ENCODE measurements around the gene FHOD3. TPM values are rescaled to one million over a fixed set of nuclear protein-coding genes. Genes with fewer than 3 reads are reported as not detected.

FHOD3 gene
- total and polyA plus RNA-seq, 4 donors, result 0.57 to 1.3 (median 1.2) TPM; not detected in 1

- Histone ChIP-seq H3K4me1 (ENCODE audit: control insufficient read depth in 4 of 4, insufficient read depth in 4 of 4, low read length in 3 of 4) (no peaks in the 10 kb centered on the region), H3K4me3 (ENCODE audit: low read depth in 1 of 3, low read length in 3 of 3) (no peak overlapping the region), H3K36me3 (ENCODE audit: control insufficient read depth in 4 of 4, insufficient read depth in 3 of 4, low read depth in 1 of 4, low read length in 3 of 4) (no peaks in the 10 kb centered on the region), H3K9me3 (ENCODE audit: control insufficient read depth in 4 of 4, low read length in 3 of 4) (no peaks in the 10 kb centered on the region), H3K27ac (ENCODE audit: low read depth in 1 of 2, low read length in 2 of 2) (no peak overlapping the region), H3K27me3 (ENCODE audit: control insufficient read depth in 4 of 4, insufficient read depth in 4 of 4, low read length in 3 of 4) (peaks cover 0 to 3% (median 1%) of the 10 kb centered on the region in 4 donors), H3K9ac (ENCODE audit: low read depth in 1 of 2, low read length in 2 of 2) (no peak overlapping the region)
- no peak for DNase-seq (ENCODE audit: low spot score)
- WGBS, result 79% methylated on average over 3 of the region's 3 CpGs
- no peak for TF ChIP-seq SP1 (IDR thresholded peaks at IDR 0.05)
- no peak for TF ChIP-seq JUND (IDR thresholded peaks at IDR 0.05)
- no peak for TF ChIP-seq YY1 (IDR thresholded peaks at IDR 0.05)
- no peak for TF ChIP-seq HNF4G (IDR thresholded peaks at IDR 0.05)
- no peak for TF ChIP-seq NR2F2 (IDR thresholded peaks at IDR 0.05)
- TF ChIP-seq FOXA2 (IDR thresholded peaks at IDR 0.05), result no peak
- TF ChIP-seq, protein P1, sequence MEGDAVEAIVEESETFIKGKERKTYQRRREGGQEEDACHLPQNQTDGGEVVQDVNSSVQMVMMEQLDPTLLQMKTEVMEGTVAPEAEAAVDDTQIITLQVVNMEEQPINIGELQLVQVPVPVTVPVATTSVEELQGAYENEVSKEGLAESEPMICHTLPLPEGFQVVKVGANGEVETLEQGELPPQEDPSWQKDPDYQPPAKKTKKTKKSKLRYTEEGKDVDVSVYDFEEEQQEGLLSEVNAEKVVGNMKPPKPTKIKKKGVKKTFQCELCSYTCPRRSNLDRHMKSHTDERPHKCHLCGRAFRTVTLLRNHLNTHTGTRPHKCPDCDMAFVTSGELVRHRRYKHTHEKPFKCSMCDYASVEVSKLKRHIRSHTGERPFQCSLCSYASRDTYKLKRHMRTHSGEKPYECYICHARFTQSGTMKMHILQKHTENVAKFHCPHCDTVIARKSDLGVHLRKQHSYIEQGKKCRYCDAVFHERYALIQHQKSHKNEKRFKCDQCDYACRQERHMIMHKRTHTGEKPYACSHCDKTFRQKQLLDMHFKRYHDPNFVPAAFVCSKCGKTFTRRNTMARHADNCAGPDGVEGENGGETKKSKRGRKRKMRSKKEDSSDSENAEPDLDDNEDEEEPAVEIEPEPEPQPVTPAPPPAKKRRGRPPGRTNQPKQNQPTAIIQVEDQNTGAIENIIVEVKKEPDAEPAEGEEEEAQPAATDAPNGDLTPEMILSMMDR (IDR thresholded peaks at IDR 0.05; ENCODE audit: low read depth, low read length, missing input control), result no peak
Observed at GRCh38 chr18:36649205-36649604, 351.7 kb downstream of the FHOD3 start.

GRCh38 chr18:36650266-36650665, 352.8 kb downstream of the FHOD3 start:
- Histone ChIP-seq H3K27ac (ENCODE audit: low read depth in 1 of 2, low read length in 2 of 2) (no peak overlapping the region), H3K36me3 (ENCODE audit: control insufficient read depth in 4 of 4, insufficient read depth in 3 of 4, low read depth in 1 of 4, low read length in 3 of 4) (no peaks in the 10 kb centered on the region), H3K4me1 (ENCODE audit: control insufficient read depth in 4 of 4, insufficient read depth in 4 of 4, low read length in 3 of 4) (no peaks in the 10 kb centered on the region), H3K27me3 (ENCODE audit: control insufficient read depth in 4 of 4, insufficient read depth in 4 of 4, low read length in 3 of 4) (peaks cover 0 to 3% (median 1%) of the 10 kb centered on the region in 4 donors), H3K9ac (ENCODE audit: low read depth in 1 of 2, low read length in 2 of 2) (no peak overlapping the region), H3K9me3 (ENCODE audit: control insufficient read depth in 4 of 4, low read length in 3 of 4) (no peaks in the 10 kb centered on the region), H3K4me3 (ENCODE audit: low read depth in 1 of 3, low read length in 3 of 3) (no peak overlapping the region)
- no peak for DNase-seq (ENCODE audit: low spot score)
- no peak for TF ChIP-seq MAX (IDR thresholded peaks at IDR 0.05)
- TF ChIP-seq HNF4G (IDR thresholded peaks at IDR 0.05), result no peak
- no peak for TF ChIP-seq YY1 (IDR thresholded peaks at IDR 0.05)
- no peak for TF ChIP-seq HNF4A (conservative IDR thresholded peaks at IDR 0.05)
- TF ChIP-seq, protein P2, sequence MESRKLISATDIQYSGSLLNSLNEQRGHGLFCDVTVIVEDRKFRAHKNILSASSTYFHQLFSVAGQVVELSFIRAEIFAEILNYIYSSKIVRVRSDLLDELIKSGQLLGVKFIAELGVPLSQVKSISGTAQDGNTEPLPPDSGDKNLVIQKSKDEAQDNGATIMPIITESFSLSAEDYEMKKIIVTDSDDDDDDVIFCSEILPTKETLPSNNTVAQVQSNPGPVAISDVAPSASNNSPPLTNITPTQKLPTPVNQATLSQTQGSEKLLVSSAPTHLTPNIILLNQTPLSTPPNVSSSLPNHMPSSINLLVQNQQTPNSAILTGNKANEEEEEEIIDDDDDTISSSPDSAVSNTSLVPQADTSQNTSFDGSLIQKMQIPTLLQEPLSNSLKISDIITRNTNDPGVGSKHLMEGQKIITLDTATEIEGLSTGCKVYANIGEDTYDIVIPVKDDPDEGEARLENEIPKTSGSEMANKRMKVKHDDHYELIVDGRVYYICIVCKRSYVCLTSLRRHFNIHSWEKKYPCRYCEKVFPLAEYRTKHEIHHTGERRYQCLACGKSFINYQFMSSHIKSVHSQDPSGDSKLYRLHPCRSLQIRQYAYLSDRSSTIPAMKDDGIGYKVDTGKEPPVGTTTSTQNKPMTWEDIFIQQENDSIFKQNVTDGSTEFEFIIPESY (IDR thresholded peaks at IDR 0.05), result no peak
- TF ChIP-seq, protein P1 (IDR thresholded peaks at IDR 0.05; ENCODE audit: low read depth, low read length, missing input control), result no peak
- TF ChIP-seq, protein P3, sequence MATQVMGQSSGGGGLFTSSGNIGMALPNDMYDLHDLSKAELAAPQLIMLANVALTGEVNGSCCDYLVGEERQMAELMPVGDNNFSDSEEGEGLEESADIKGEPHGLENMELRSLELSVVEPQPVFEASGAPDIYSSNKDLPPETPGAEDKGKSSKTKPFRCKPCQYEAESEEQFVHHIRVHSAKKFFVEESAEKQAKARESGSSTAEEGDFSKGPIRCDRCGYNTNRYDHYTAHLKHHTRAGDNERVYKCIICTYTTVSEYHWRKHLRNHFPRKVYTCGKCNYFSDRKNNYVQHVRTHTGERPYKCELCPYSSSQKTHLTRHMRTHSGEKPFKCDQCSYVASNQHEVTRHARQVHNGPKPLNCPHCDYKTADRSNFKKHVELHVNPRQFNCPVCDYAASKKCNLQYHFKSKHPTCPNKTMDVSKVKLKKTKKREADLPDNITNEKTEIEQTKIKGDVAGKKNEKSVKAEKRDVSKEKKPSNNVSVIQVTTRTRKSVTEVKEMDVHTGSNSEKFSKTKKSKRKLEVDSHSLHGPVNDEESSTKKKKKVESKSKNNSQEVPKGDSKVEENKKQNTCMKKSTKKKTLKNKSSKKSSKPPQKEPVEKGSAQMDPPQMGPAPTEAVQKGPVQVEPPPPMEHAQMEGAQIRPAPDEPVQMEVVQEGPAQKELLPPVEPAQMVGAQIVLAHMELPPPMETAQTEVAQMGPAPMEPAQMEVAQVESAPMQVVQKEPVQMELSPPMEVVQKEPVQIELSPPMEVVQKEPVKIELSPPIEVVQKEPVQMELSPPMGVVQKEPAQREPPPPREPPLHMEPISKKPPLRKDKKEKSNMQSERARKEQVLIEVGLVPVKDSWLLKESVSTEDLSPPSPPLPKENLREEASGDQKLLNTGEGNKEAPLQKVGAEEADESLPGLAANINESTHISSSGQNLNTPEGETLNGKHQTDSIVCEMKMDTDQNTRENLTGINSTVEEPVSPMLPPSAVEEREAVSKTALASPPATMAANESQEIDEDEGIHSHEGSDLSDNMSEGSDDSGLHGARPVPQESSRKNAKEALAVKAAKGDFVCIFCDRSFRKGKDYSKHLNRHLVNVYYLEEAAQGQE (IDR thresholded peaks at IDR 0.05), result no peak
- WGBS, result 75% methylated on average over 3 of the region's 3 CpGs
